Panc1 (cell line): Measurements from ENCODE around the gene RAB22A. TPM values are rescaled to one million over a fixed set of nuclear protein-coding genes. Genes with fewer than 3 reads are reported as not detected.

Experiments
- ATAC-seq: fragments of 200-7000 bp; cut with Tn5 transposase; 2 replicates; pipeline ENCODE4 v1.9.1; 2020; ENCODE audit warnings: mild to moderate bottlenecking, moderate library complexity
- BruUV-seq: library from RNA; stranded (reverse); fragments of 400-500 nt; replicated peaks from 2 replicates; lab custom pipeline; 2021; lab: Mats Ljungman, UMichigan
- CTCF ChIA-PET: fragments of 300-600 bp; sonication (Branson Sonifier 250); formaldehyde crosslinking; loops from one replicate; lab custom pipeline; 2022; ENCODE audit warnings: antibody characterized with exemption; lab: Charles Lee
- POLR2A ChIA-PET: fragments of 300-600 bp; sonication (Branson Sonifier 250); formaldehyde crosslinking; loops from one replicate; lab custom pipeline; 2022; ENCODE audit warnings: antibody characterized with exemption; lab: Charles Lee
- DNase-seq: peaks from one replicate; pipeline ENCODE4 v3.0.0-alpha.2; 2010; ENCODE audit warnings: low read depth, low spot score
- H3K27ac ChIP-seq: 2 replicates; pipeline ENCODE4 v1.5.1; 2011; ENCODE audit warnings: mild to moderate bottlenecking, low read length, inconsistent platforms
- H3K27me3 ChIP-seq: fragments of 200-500 bp; sonication (Bioruptor generic); 2 replicates; pipeline ENCODE4 v1.6.0; 2014; ENCODE audit warnings: low read length, inconsistent platforms; ENCODE audit not compliant: control insufficient read depth, insufficient read depth
- H3K36me3 ChIP-seq: fragments of 200-500 bp; sonication (Bioruptor generic); 2 replicates; pipeline ENCODE4 v1.5.1; 2014; ENCODE audit warnings: inconsistent platforms, mild to moderate bottlenecking, low read length, moderate library complexity; ENCODE audit not compliant: control insufficient read depth, insufficient read depth
- H3K4me1 ChIP-seq: 2 replicates; pipeline ENCODE4 v1.5.1; 2011; ENCODE audit warnings: inconsistent platforms, mild to moderate bottlenecking, low read length, moderate library complexity; ENCODE audit not compliant: control insufficient read depth, insufficient read depth
- H3K4me3 ChIP-seq, 2 experiments: 2 replicates each; pipeline ENCODE4 v1.5.1; 2011 to 2012; ENCODE audit warnings: low read depth in 2 of 2, low read length in 2 of 2, mild to moderate bottlenecking in 2 of 2, inconsistent platforms in 1 of 2, moderate library complexity in 1 of 2
- H3K9me3 ChIP-seq: fragments of 200-500 bp; sonication (Bioruptor generic); 2 replicates; pipeline ENCODE4 v1.5.1; 2014; ENCODE audit warnings: low read depth, mild to moderate bottlenecking, inconsistent platforms, low read length, moderate library complexity; ENCODE audit not compliant: control insufficient read depth, insufficient read depth
- POLR2AphosphoS5 ChIP-seq: IDR thresholded peaks from 2 replicates; pipeline ENCODE4 v1.6.1; 2012; ENCODE audit warnings: mild to moderate bottlenecking, low read depth, low read length, moderate library complexity
- SIN3A ChIP-seq: IDR thresholded peaks from 2 replicates; pipeline ENCODE4 v1.6.1; 2012; ENCODE audit warnings: low read depth, mild to moderate bottlenecking, low read length, moderate library complexity, borderline replicate concordance; ENCODE audit not compliant: insufficient read depth
- TCF7L2 ChIP-seq: IDR thresholded peaks from 2 replicates; pipeline ENCODE4 v1.6.1; 2011; ENCODE audit warnings: mild to moderate bottlenecking, low read depth, low read length, inconsistent platforms
- in situ Hi-C: cut with HindIII; loops from 2 replicates; pipeline ENCODE4 v1.10.0; 2016; ENCODE audit warnings: low sequenced_read_pairs, low pct_unique_long_range_greater_than_20kb
- intact Hi-C: fragments of 100-400 bp; cut with micrococcal nuclease; formaldehyde crosslinking; loops from one replicate; pipeline ENCODE4 v1.10.0; 2022; ENCODE audit not compliant: unreplicated experiment
- total RNA-seq: library from RNA; stranded (reverse); gene quantifications from one replicate; pipeline ENCODE4 v1.2.1, GENCODE V29; 2021; ENCODE audit not compliant: unreplicated experiment
- TF ChIP-seq, protein P1 (sequence below), 2 experiments: IDR thresholded peaks; 2 replicates each; pipeline ENCODE4 v1.6.1; 2011 to 2012; ENCODE audit warnings: low read depth in 2 of 2, control low read depth in 1 of 2, low read length in 1 of 2, mild to moderate bottlenecking in 1 of 2, moderate library complexity in 1 of 2; ENCODE audit not compliant: insufficient read depth in 1 of 2
- TF ChIP-seq, protein P2 (sequence below): fragments of 450-650 bp; IDR thresholded peaks from 2 replicates; pipeline ENCODE4 v1.5.1; 2017; ENCODE audit warnings: mild to moderate bottlenecking

The RAB22A gene
- total RNA-seq, 1 experiment from 2014 or later = 21.1 TPM

- H3K9me3 ChIP-seq = no peaks in the 10 kb centered on the region
- no peaks in the 10 kb centered on the region for H3K36me3 ChIP-seq
- no peak for ATAC-seq
- H3K4me3 ChIP-seq = no peak overlapping the region
- ChIA-PET CTCF (no interaction called here), POLR2A (no interaction called here)
- peaks cover 3% of the 10 kb centered on the region; the same call in 1 of the 2 replicates for H3K4me1 ChIP-seq
- TF ChIP-seq SIN3A (no peak), TCF7L2 (no peak), POLR2AphosphoS5 (no peak)
- TF ChIP-seq, protein P1, sequence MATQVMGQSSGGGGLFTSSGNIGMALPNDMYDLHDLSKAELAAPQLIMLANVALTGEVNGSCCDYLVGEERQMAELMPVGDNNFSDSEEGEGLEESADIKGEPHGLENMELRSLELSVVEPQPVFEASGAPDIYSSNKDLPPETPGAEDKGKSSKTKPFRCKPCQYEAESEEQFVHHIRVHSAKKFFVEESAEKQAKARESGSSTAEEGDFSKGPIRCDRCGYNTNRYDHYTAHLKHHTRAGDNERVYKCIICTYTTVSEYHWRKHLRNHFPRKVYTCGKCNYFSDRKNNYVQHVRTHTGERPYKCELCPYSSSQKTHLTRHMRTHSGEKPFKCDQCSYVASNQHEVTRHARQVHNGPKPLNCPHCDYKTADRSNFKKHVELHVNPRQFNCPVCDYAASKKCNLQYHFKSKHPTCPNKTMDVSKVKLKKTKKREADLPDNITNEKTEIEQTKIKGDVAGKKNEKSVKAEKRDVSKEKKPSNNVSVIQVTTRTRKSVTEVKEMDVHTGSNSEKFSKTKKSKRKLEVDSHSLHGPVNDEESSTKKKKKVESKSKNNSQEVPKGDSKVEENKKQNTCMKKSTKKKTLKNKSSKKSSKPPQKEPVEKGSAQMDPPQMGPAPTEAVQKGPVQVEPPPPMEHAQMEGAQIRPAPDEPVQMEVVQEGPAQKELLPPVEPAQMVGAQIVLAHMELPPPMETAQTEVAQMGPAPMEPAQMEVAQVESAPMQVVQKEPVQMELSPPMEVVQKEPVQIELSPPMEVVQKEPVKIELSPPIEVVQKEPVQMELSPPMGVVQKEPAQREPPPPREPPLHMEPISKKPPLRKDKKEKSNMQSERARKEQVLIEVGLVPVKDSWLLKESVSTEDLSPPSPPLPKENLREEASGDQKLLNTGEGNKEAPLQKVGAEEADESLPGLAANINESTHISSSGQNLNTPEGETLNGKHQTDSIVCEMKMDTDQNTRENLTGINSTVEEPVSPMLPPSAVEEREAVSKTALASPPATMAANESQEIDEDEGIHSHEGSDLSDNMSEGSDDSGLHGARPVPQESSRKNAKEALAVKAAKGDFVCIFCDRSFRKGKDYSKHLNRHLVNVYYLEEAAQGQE (IDR thresholded peaks at IDR 0.05; ENCODE audit: insufficient read depth in 1 of 2, low read depth in 2 of 2, low read length in 1 of 2) = no peak
- TF ChIP-seq, protein P2, sequence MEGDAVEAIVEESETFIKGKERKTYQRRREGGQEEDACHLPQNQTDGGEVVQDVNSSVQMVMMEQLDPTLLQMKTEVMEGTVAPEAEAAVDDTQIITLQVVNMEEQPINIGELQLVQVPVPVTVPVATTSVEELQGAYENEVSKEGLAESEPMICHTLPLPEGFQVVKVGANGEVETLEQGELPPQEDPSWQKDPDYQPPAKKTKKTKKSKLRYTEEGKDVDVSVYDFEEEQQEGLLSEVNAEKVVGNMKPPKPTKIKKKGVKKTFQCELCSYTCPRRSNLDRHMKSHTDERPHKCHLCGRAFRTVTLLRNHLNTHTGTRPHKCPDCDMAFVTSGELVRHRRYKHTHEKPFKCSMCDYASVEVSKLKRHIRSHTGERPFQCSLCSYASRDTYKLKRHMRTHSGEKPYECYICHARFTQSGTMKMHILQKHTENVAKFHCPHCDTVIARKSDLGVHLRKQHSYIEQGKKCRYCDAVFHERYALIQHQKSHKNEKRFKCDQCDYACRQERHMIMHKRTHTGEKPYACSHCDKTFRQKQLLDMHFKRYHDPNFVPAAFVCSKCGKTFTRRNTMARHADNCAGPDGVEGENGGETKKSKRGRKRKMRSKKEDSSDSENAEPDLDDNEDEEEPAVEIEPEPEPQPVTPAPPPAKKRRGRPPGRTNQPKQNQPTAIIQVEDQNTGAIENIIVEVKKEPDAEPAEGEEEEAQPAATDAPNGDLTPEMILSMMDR = no peak
- no peak for DNase-seq
- in situ Hi-C loops (no loop called here), intact Hi-C loops (no loop called here)
- no peak overlapping the region for H3K27ac ChIP-seq
- H3K27me3 ChIP-seq = no peaks in the 10 kb centered on the region
- no TSS peak for BruUV-seq
These were observed 31.3 kb downstream of the RAB22A start for GRCh38 chr20:58340853-58341252.

GRCh38 chr20:58342104-58342945 lies 32.8 kb downstream of the RAB22A start:
- intact Hi-C loops = no loop called here
- ATAC-seq (peak; percentile 82; the same call in 1 of the 2 replicates), DNase-seq (peak; percentile 13)
- TF ChIP-seq, protein P1 (IDR thresholded peaks at IDR 0.05; ENCODE audit: insufficient read depth in 1 of 2, low read depth in 2 of 2, low read length in 1 of 2) = no peak
- no peak for TF ChIP-seq SIN3A
- TF ChIP-seq, protein P2 = no peak
- no peak for TF ChIP-seq TCF7L2
- no peak for TF ChIP-seq POLR2AphosphoS5
- ChIA-PET POLR2A (interaction anchor here (0.7 kb wide), 1 partner anchor 33 kb away, joined by 8 read pairs; no protein-coding TSS in a partner anchor), CTCF (no interaction called here)
- H3K4me1 ChIP-seq = peaks cover 3% of the 10 kb centered on the region; the same call in 1 of the 2 replicates
- H3K27me3 ChIP-seq = no peaks in the 10 kb centered on the region
- no TSS peak for BruUV-seq
- H3K4me3 ChIP-seq = no peak overlapping the region
- no peaks in the 10 kb centered on the region for H3K36me3 ChIP-seq
- no peaks in the 10 kb centered on the region for H3K9me3 ChIP-seq
- H3K27ac ChIP-seq = no peak overlapping the region
- in situ Hi-C loops = no loop called here
